ENCODE data around the gene PPP3CA. TPM values are rescaled to one million over a fixed set of nuclear protein-coding genes. Genes with fewer than 3 reads are reported as not detected.

Gene PPP3CA
- total RNA-seq, 1 donor from 2014 or later, result 16.7 TPM

DNA sequence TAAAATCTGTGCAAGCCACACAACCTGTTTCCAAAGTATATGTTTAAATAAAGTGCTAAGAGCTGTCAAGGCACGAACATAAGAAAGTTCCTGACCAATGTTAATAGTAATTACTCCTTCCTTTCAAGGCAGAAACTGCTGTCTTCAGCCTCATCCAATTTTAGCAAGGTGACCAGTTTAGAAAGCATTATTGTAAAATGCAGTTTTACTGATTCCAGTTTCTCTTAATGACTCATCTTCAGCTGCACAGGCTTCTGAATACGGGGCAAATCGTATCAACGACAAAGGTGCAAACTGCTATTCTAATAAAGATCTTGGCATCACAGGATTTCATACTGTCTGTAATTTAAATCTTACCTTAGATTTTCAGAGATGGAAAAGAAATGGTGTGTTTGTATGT, 87.5 kb downstream of the PPP3CA start:
- Histone ChIP-seq H3K9me3 (replicated peaks) (no peaks in the 10 kb centered on the region), H3K36me3 (no peaks in the 10 kb centered on the region), H3K4me3 (no peak overlapping the region), H3K4me1 (peaks cover 46% of the 10 kb centered on the region), H3K27ac (replicated peaks) (no peak overlapping the region), H3K27me3 (ENCODE audit: low read depth) (no peaks in the 10 kb centered on the region)
- TF ChIP-seq, protein P1, sequence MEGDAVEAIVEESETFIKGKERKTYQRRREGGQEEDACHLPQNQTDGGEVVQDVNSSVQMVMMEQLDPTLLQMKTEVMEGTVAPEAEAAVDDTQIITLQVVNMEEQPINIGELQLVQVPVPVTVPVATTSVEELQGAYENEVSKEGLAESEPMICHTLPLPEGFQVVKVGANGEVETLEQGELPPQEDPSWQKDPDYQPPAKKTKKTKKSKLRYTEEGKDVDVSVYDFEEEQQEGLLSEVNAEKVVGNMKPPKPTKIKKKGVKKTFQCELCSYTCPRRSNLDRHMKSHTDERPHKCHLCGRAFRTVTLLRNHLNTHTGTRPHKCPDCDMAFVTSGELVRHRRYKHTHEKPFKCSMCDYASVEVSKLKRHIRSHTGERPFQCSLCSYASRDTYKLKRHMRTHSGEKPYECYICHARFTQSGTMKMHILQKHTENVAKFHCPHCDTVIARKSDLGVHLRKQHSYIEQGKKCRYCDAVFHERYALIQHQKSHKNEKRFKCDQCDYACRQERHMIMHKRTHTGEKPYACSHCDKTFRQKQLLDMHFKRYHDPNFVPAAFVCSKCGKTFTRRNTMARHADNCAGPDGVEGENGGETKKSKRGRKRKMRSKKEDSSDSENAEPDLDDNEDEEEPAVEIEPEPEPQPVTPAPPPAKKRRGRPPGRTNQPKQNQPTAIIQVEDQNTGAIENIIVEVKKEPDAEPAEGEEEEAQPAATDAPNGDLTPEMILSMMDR (IDR thresholded peaks at IDR 0.05; ENCODE audit: borderline replicate concordance), result no peak
- no peak for DNase-seq
- intact Hi-C loops (cut with micrococcal nuclease), result no loop called here

- DNase-seq, result no peak
- Histone ChIP-seq H3K27ac (replicated peaks) (no peak overlapping the region), H3K27me3 (ENCODE audit: low read depth) (no peaks in the 10 kb centered on the region), H3K9me3 (replicated peaks) (no peaks in the 10 kb centered on the region), H3K4me3 (no peak overlapping the region), H3K4me1 (peaks cover 45% of the 10 kb centered on the region), H3K36me3 (no peaks in the 10 kb centered on the region)
- intact Hi-C loops (cut with micrococcal nuclease), result no loop called here
- TF ChIP-seq, protein P1 (IDR thresholded peaks at IDR 0.05; ENCODE audit: borderline replicate concordance), result no peak
These were observed 88.4 kb downstream of the PPP3CA start for GRCh38 chr4:101258883-101259282.

DNA sequence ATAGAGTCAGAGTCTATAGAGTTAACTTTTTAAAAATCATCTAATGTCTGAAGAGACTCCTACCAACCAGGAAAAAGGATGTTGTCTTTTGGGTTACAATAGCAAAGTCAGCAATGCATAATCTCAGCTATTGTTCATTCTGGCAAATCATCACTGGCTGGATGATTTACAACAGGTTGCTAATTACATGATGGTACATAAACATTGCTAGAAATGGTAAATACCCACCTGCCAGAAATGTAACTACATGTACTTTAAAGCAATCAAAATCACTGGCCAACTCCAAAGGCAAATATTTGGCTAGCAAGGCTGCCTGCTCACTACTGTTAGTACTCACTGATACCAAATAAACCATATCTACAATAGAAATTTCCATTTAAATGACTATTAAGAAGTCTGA, 91.1 kb downstream of the PPP3CA start:
- TF ChIP-seq, protein P1 (IDR thresholded peaks at IDR 0.05; ENCODE audit: borderline replicate concordance), result no peak
- Histone ChIP-seq H3K27me3 (ENCODE audit: low read depth) (no peaks in the 10 kb centered on the region), H3K36me3 (no peaks in the 10 kb centered on the region), H3K27ac (replicated peaks) (no peak overlapping the region), H3K4me1 (peaks cover 61% of the 10 kb centered on the region), H3K4me3 (no peak overlapping the region), H3K9me3 (replicated peaks) (no peaks in the 10 kb centered on the region)
- intact Hi-C loops (cut with micrococcal nuclease), result no loop called here
- DNase-seq, result no peak

GRCh38 chr4:101254776-101255175, 92.5 kb downstream of the PPP3CA start:
- DNase-seq, result no peak
- Histone ChIP-seq H3K4me1 (peaks cover 48% of the 10 kb centered on the region), H3K4me3 (no peak overlapping the region), H3K27ac (replicated peaks) (no peak overlapping the region), H3K9me3 (replicated peaks) (no peaks in the 10 kb centered on the region), H3K36me3 (no peaks in the 10 kb centered on the region), H3K27me3 (ENCODE audit: low read depth) (no peaks in the 10 kb centered on the region)
- TF ChIP-seq, protein P1 (IDR thresholded peaks at IDR 0.05; ENCODE audit: borderline replicate concordance), result no peak
- intact Hi-C loops (cut with micrococcal nuclease), result no loop called here

DNA sequence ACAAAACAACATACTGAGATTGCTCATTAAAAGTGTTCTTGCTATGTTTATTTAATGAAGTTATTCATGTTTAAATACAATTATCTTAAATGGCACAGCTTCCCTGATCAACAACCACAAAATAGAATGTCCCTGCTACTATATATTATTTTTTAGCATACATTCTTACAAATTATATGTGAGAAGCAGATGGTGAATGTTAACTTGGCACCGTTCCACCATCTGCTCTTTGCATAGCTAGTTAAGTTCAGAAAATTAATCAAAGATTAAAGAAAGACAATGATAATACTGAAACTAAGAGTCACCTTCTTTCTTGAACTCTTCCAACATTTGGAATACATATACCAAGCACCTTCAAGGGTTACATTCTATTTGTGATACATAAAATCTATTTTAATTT, 94.2 kb downstream of the PPP3CA start:
- peaks cover 32% of the 10 kb centered on the region for H3K4me1 ChIP-seq
- intact Hi-C loops (cut with micrococcal nuclease), result no loop called here
- no peak overlapping the region for H3K27ac ChIP-seq (replicated peaks)
- no peak overlapping the region for H3K4me3 ChIP-seq
- H3K36me3 ChIP-seq, result no peaks in the 10 kb centered on the region
- no peaks in the 10 kb centered on the region for H3K27me3 ChIP-seq (ENCODE audit: low read depth)
- TF ChIP-seq, protein P1 (IDR thresholded peaks at IDR 0.05; ENCODE audit: borderline replicate concordance), result no peak
- H3K9me3 ChIP-seq (replicated peaks), result no peaks in the 10 kb centered on the region
- no peak for DNase-seq

DNA sequence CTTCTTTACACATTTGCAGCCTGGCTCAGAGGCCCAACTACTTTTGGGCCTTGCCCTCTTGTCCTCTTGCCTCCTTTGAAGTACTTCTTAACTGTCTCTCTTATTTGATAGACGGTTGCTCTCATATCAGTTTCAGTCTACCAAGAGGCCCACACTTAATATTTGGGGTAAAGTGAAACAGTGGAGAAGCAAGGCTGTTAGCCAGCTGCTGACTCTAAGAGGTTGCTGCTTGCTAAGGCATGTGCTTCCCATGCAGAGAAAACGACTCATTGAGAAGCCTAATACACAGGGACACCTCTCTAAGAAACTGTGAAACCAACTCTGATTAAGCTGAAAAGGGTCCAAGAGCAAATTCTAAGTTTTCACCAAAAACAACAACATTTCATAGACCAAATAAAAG, 94.6 kb downstream of the PPP3CA start:
- H3K4me1 ChIP-seq, result peaks cover 32% of the 10 kb centered on the region
- intact Hi-C loops (cut with micrococcal nuclease), result no loop called here
- no peaks in the 10 kb centered on the region for H3K27me3 ChIP-seq (ENCODE audit: low read depth)
- no peaks in the 10 kb centered on the region for H3K36me3 ChIP-seq
- H3K9me3 ChIP-seq (replicated peaks), result no peaks in the 10 kb centered on the region
- no peak for DNase-seq
- TF ChIP-seq, protein P1 (IDR thresholded peaks at IDR 0.05; ENCODE audit: borderline replicate concordance), result no peak
- no peak overlapping the region for H3K4me3 ChIP-seq
- H3K27ac ChIP-seq (replicated peaks), result no peak overlapping the region
